NCI-H2227 (cell line): ENCODE data around the gene GSDMA.

ENCODE experiments used
- DNase-seq: peaks from one replicate; lab custom pipeline; 2025; ENCODE audit not compliant: unreplicated experiment; lab: John Stamatoyannopoulos, UW

GSDMA gene

GRCh38 chr17:40019140-40019991 lies 56.6 kb downstream of the GSDMA start:
- DNase-seq, result no peak

- no peak for DNase-seq
These were observed 57.3 kb downstream of the GSDMA start for GRCh38 chr17:40020146-40020545.

- no peak for DNase-seq
These were observed 58.7 kb downstream of the GSDMA start for GRCh38 chr17:40021451-40021971.

GRCh38 chr17:40022497-40022896 lies 59.7 kb downstream of the GSDMA start:
- no peak for DNase-seq

- DNase-seq, result no peak
These were observed 60.2 kb downstream of the GSDMA start for GRCh38 chr17:40022961-40023541.

GRCh38 chr17:40023590-40024292 lies 60.9 kb downstream of the GSDMA start:
- DNase-seq, result no peak

- DNase-seq, result no peak
These were observed 62.1 kb downstream of the GSDMA start for GRCh38 chr17:40024901-40025300.

- DNase-seq, result no peak
These were observed 62.8 kb downstream of the GSDMA start for GRCh38 chr17:40025559-40025958.

GRCh38 chr17:40025991-40026815 lies 63.4 kb downstream of the GSDMA start:
- no peak for DNase-seq

- peak; percentile 90 for DNase-seq
These were observed 64.2 kb downstream of the GSDMA start for GRCh38 chr17:40026816-40027613.
